Limb (tissue), 2 donors: Measurements from ENCODE around the gene DAZAP1.
A peak's percentile ranks its signal among the peaks of the same experiment; 100 is the strongest.
"Not testable (repeated sequence)": the region's sequence is repeated elsewhere in the genome, so short reads cannot be mapped to it uniquely, and the experiment has no call there.

Experiments
- DNase-seq, 2 donors: peaks; one replicate each; pipeline ENCODE4 v3.0.0-alpha.2; 2016; ENCODE audit errors: extremely low spot score in 2 of 2

The DAZAP1 gene

GRCh38 chr19:1471010-1471514, 63.7 kb downstream of the DAZAP1 start:
- DNase-seq, result no peak

DNA sequence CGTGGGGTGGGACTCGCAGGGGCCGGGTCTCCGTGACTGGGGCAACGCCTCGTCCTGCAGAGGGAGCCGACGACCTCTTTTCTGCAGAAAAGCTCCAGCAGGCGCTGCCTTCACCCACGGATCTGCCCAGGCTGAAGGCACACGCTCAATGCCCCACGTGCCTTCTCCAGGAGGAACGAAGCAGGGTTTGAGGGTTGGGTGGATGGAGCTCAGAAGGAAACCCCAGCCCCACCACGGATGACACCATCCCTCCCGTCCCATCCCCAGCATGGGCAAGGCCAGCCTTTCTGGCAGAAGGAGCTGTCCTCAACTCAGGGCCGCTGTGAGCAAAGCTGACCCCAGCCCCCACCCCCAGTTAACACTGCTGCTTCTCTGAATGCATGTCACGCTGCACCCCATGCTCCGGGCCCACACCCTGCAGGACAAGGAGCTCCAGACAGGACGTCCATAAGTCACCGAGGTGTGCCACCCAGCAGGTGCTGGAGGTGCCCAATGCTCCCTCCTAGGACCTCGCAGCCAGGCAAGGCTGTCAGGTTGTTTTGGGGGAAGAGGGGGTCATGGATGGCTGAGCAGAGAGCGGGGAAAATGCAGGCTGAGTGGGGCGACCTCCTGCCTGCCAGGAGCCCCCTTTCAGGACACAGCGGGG, 64.3 kb downstream of the DAZAP1 start:
- no peak for DNase-seq

- DNase-seq, result no peak
Observed at GRCh38 chr19:1472231-1473084, 65.1 kb downstream of the DAZAP1 start.

DNA sequence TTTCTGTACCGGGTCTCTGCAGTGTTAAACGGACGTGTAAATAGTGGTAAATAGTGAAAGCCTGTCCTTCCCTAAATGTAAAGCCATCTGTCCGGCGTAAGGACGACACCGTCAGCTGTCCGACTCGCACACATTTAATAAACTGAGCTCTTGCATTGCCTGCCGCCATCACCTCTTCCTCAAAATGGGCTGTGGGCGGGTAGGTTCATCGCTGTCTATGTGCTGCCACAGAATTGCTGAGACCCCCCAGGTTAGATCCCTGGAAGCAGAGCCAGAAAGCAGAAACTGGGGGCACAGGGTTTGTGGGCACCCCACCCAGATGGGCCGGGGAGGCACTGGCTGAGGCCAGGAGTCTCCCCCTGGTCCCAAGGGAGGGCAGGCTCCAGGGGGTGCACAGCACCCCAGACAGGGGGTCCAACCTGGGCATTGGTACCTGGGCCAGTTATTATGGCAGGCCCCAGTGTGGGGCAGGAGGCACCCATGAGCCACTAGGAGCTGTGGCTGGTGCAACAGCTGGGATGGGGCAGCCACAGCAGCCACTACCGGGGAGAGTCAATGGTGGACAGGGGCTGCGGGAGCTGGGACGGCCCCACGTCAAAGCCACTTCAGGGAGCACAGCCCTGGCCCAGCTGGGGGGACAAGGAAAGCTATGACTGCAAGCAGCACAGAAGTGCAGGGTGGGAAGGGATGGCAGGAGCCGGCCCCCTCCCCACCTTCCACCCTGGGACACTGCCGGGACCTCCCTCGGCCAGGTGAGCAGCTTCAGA, 65.9 kb downstream of the DAZAP1 start:
- DNase-seq, result no peak

DNA sequence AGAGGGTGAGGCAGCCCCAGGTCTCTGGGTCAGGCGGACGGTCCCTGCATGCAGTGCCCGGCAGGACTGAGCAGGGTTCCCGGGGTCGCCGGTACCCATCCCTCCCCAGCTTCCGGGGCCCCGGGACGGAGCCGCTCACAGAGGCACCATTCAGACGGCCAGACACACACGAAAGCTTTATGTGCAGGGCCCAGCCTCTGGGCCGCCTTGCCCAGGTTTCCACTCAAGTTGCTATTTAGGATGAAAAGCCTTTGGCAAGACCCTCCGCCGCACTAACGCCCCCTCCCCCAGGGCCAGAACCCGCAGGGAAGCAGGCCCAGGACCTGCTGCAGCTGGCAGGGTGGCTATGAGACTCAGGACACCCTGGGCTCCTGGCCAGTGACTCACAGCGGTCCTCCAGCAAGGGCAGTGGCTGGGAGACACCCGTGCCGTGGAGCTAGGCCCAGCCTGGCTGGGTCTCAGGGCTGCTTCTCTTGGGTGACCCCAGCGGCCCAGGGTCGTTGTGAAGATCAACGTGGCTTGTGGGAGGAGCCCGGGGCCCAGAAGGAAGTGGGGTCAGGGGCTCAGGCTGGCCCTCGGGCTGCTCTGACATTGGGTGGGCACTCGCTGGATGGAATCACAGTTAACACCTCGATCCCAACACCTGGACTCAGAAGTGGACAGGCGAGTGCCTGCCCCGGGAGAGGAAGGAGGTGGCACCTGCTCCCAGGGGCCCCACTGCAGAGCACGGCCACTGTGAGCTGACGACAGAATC, 66.8 kb downstream of the DAZAP1 start:
- DNase-seq, result no peak

- no peak for DNase-seq
Observed at GRCh38 chr19:1474765-1475351, 67.5 kb downstream of the DAZAP1 start.

- no peak for DNase-seq
Observed at GRCh38 chr19:1475751-1476437, 68.5 kb downstream of the DAZAP1 start.

DNA sequence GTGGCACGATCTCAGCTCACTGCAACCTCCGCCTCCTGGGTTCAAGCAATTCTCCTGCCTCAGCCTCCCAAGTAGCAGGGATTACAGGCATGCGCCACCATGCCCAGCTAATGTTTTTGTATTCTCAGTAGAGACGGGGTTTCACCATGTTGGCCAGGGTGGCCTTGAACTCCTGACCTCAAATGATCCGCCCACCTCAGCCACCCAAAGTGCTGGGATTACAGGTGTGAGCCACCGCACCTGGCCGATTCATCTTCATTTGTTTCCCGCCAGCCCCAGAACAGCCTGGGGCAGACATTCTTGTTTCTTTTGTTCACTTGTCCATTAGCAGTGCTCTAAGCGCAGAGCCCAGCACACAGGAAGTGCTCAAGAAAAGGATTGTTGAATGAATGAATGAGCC, 69.7 kb downstream of the DAZAP1 start:
- DNase-seq, result not testable (repeated sequence)

DNA sequence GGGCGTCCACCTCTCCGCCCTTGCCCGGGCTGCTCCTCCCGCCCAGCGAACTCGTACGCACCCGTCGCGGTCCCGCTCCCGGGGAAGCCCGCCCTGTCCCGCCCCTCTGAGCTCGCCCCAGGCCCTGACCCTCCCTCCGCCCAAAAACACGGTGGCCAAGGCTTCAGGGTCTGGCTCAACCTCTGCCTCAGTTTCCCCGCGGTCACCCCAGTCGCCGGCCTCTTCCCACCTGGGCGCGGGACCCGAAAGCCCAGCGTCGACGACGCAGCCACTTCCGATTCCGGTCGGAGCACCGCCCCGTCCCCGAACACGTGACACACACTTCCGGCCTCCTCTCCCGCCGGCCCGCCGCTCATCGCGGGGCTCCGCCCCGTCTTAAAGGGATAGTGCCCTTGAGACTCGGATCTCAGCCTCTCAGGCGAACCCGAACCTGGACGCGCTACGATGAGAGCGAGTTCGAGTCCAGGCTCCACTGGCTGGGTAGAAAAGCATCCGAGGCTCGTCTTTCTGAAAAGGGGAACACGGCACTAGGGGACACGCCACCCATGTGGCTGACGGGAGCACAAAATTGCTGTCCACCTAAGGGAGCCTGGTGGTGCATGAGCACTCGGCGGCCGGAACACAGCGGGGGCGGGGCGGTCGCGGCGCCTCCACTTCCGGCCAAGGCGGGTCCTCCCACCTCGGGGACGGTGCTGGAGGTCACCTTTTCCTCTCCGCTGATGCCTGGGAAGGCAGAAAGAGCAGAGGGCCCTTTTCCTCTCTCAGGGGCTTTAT, 71.7 kb downstream of the DAZAP1 start, which contains the start of gene C19orf25:
C19orf25 (minus strand) TSS at position 282 of the 774 bp plus-strand sequence. CDS start 312 bp downstream, outside the sequence.
- DNase-seq, result peak; percentile 92 to 94

- no peak for DNase-seq
Observed at GRCh38 chr19:1481224-1481892, 74.0 kb downstream of the DAZAP1 start.

DNA sequence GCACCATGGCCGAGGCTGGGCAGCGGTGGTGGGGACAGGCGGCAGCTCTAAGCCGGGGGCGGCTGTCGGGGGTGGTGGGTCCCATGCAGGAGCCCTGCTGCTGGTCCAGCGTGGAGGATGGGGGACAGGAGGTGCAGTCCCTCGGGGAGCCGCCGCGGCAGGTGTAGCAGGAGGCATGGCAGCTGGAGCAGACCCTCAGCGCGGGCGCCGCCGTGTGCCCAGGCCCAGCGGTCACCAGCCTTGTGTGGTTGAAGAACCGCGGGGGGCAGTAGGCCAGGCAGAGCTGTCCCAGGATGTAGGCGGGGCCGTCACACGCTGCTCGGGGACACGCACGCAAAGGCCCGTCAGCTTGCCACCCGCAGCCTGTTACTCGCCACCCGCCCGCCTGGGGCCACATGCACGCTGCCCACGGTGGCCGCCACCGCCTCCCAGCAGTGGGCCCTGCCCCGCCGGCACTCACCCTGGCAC, 74.5 kb downstream of the DAZAP1 start:
- DNase-seq, result no peak

GRCh38 chr19:1482361-1483130, 75.2 kb downstream of the DAZAP1 start:
- DNase-seq, result no peak

- no peak for DNase-seq
Observed at GRCh38 chr19:1483131-1483978, 76.0 kb downstream of the DAZAP1 start.

GRCh38 chr19:1483979-1484428, 76.6 kb downstream of the DAZAP1 start:
- no peak for DNase-seq
